Panc1 (cell line): ENCODE measurements around the gene NAA25.

ENCODE experiments used
- POLR2AphosphoS5 ChIP-seq: IDR thresholded peaks from 2 replicates; pipeline ENCODE4 v1.6.1; 2012; ENCODE audit warnings: mild to moderate bottlenecking, low read depth, low read length, moderate library complexity
- SIN3A ChIP-seq: IDR thresholded peaks from 2 replicates; pipeline ENCODE4 v1.6.1; 2012; ENCODE audit warnings: low read depth, mild to moderate bottlenecking, low read length, moderate library complexity, borderline replicate concordance; ENCODE audit not compliant: insufficient read depth
- TCF7L2 ChIP-seq: IDR thresholded peaks from 2 replicates; pipeline ENCODE4 v1.6.1; 2011; ENCODE audit warnings: mild to moderate bottlenecking, low read depth, low read length, inconsistent platforms
- TF ChIP-seq, protein P1 (sequence below): fragments of 450-650 bp; IDR thresholded peaks from 2 replicates; pipeline ENCODE4 v1.5.1; 2017; ENCODE audit warnings: mild to moderate bottlenecking
- TF ChIP-seq, protein P2 (sequence below), 2 experiments: IDR thresholded peaks; 2 replicates each; pipeline ENCODE4 v1.6.1; 2011 to 2012; ENCODE audit warnings: low read depth in 2 of 2, control low read depth in 1 of 2, low read length in 1 of 2, mild to moderate bottlenecking in 1 of 2, moderate library complexity in 1 of 2; ENCODE audit not compliant: insufficient read depth in 1 of 2

DNA sequence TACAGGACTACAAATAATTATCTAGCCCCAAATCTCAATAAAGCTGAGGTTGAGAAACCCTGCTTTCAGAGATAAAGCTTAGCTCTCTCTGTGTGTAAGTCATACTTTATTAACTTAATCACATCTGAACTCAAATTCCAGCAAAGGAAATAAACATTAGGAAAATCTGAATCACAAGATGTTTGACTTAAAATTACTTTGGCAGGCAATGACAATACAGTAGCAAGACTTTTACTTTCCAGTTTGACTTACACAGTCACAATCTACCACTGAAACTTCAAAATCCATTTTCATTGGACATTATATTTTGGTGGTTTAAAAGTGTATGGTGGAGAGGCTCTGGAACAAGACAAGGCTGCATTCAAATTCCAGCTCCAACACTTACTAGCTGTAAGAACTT lies 107.0 kb downstream of the NAA25 start:
- TF ChIP-seq POLR2AphosphoS5 (no peak), SIN3A (no peak), TCF7L2 (no peak)
- TF ChIP-seq, protein P1, sequence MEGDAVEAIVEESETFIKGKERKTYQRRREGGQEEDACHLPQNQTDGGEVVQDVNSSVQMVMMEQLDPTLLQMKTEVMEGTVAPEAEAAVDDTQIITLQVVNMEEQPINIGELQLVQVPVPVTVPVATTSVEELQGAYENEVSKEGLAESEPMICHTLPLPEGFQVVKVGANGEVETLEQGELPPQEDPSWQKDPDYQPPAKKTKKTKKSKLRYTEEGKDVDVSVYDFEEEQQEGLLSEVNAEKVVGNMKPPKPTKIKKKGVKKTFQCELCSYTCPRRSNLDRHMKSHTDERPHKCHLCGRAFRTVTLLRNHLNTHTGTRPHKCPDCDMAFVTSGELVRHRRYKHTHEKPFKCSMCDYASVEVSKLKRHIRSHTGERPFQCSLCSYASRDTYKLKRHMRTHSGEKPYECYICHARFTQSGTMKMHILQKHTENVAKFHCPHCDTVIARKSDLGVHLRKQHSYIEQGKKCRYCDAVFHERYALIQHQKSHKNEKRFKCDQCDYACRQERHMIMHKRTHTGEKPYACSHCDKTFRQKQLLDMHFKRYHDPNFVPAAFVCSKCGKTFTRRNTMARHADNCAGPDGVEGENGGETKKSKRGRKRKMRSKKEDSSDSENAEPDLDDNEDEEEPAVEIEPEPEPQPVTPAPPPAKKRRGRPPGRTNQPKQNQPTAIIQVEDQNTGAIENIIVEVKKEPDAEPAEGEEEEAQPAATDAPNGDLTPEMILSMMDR = no peak
- TF ChIP-seq, protein P2, sequence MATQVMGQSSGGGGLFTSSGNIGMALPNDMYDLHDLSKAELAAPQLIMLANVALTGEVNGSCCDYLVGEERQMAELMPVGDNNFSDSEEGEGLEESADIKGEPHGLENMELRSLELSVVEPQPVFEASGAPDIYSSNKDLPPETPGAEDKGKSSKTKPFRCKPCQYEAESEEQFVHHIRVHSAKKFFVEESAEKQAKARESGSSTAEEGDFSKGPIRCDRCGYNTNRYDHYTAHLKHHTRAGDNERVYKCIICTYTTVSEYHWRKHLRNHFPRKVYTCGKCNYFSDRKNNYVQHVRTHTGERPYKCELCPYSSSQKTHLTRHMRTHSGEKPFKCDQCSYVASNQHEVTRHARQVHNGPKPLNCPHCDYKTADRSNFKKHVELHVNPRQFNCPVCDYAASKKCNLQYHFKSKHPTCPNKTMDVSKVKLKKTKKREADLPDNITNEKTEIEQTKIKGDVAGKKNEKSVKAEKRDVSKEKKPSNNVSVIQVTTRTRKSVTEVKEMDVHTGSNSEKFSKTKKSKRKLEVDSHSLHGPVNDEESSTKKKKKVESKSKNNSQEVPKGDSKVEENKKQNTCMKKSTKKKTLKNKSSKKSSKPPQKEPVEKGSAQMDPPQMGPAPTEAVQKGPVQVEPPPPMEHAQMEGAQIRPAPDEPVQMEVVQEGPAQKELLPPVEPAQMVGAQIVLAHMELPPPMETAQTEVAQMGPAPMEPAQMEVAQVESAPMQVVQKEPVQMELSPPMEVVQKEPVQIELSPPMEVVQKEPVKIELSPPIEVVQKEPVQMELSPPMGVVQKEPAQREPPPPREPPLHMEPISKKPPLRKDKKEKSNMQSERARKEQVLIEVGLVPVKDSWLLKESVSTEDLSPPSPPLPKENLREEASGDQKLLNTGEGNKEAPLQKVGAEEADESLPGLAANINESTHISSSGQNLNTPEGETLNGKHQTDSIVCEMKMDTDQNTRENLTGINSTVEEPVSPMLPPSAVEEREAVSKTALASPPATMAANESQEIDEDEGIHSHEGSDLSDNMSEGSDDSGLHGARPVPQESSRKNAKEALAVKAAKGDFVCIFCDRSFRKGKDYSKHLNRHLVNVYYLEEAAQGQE (IDR thresholded peaks at IDR 0.05; ENCODE audit: insufficient read depth in 1 of 2, low read depth in 2 of 2, low read length in 1 of 2) = no peak
